Measurements from ENCODE around the gene NDST3. TPM values are rescaled to one million over a fixed set of nuclear protein-coding genes. Genes with fewer than 3 reads are reported as not detected.

NDST3 gene
- total RNA-seq, 1 experiment from 2014 or later, result 0.70 TPM

DNA sequence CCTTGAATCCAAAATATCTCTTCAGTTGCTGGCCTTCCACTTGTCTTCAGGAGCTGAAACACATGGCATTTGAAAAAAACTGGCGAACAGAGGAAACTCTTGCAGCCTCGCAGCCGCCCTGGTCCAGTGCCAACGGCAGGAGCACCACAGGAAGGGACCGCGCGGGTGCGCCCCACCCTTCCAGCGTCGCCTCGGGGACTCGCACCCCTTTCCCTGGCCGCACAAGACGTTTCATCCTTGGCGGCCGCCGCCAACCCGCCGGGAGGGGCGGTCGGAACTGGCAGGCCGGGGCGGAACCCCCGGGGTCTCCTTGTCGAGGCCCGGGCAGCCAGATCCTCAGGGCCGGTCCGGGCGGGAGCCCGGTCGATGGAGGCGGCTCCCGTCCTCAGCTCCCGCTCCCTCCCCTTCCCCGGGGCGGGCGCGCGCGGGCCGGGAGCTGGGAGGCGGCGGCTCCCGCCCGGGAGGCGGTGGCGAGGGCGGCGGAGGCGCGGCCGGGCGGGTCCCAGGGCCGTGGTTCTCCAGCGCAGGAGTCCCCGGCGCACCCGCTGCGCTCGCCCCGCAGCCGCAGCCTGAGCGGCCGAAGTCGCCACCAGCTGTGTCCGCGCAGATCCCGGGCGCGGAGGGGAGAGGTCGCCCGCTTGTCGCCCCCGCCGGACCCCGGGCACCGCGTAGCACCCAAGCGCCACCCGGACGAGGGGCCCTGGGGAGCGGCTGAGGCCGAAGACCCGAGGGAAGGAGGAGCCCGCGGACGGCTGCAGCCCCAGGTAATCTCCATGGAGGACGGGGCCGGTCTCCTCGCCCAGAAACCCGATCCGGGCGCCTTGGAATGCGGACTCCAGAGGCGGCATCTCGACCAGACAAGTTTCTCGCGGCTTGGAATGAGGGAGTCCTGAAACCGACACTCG, 886 bp upstream of the NDST3 start:
- peak; percentile 70 for DNase-seq
- no peak overlapping the region for H4K5ac ChIP-seq (ENCODE audit: insufficient read length, low read depth, low read length)

More for the DNA sequence above, 886 bp upstream of the NDST3 start:
- peaks cover 9 to 11% of the 10 kb centered on the region in 2 experiments for H3K4me1 Mint-ChIP-seq
- Histone ChIP-seq H3K79me1 (ENCODE audit: insufficient read depth, low read depth, low read length, poor library complexity, severe bottlenecking) (no peaks in the 10 kb centered on the region), H3K27ac (ENCODE audit: insufficient read length, low read depth, low read length) (no peak overlapping the region), H3K79me2 (ENCODE audit: insufficient read depth, low read length) (no peaks in the 10 kb centered on the region), H2AFZ (ENCODE audit: low read length) (no peak overlapping the region), H3K4ac (ENCODE audit: low read depth, low read length) (no peak overlapping the region), H3K27me3 (ENCODE audit: insufficient read depth, low read length) (no peaks in the 10 kb centered on the region), H4K91ac (ENCODE audit: insufficient read length, low read depth, low read length) (no peak overlapping the region), H3K9ac (ENCODE audit: extremely low read depth, insufficient read length, low read length) (peak overlapping the region; percentile 24), H4K8ac (replicated peaks; ENCODE audit: insufficient read length, low read depth, low read length) (no peak overlapping the region), H2BK15ac (ENCODE audit: low read depth, low read length) (no peak overlapping the region), H3K4me2 (ENCODE audit: insufficient read depth, insufficient read length, low read length) (peak overlapping the region; percentile 49), H2AK5ac (ENCODE audit: insufficient read length, low read length) (no peak overlapping the region), H4K20me1 (ENCODE audit: control insufficient read depth, insufficient read depth, insufficient read length) (no peaks in the 10 kb centered on the region), H3K23ac (ENCODE audit: insufficient read length, low read depth, low read length) (no peak overlapping the region), H2BK20ac (ENCODE audit: low read depth, low read length, poor library complexity, severe bottlenecking) (no peak overlapping the region), H2BK120ac (ENCODE audit: low read depth, low read length, poor library complexity, severe bottlenecking) (no peak overlapping the region), H2BK12ac (ENCODE audit: insufficient read length, low read depth, low read length) (no peak overlapping the region), H3K9me3 (ENCODE audit: control insufficient read depth, low read depth, low read length) (no peaks in the 10 kb centered on the region), H3K56ac (ENCODE audit: insufficient read length, low read depth, low read length) (no peak overlapping the region), H3K18ac (ENCODE audit: insufficient read length, low read depth, low read length) (no peak overlapping the region), H3K14ac (ENCODE audit: insufficient read depth, low read length) (peak overlapping the region; percentile 66), H3K23me2 (ENCODE audit: insufficient read length, low read depth, low read length, poor library complexity, severe bottlenecking) (no peaks in the 10 kb centered on the region), H3K4me1 (ENCODE audit: insufficient read depth, low read length) (no peaks in the 10 kb centered on the region; the same call in 1 of the 2 replicates), H2BK5ac (ENCODE audit: insufficient read length, low read length) (no peak overlapping the region), H3T11ph (ENCODE audit: low read length) (no peak overlapping the region)
- peak overlapping the region; percentile 73 to 92 for H3K4me3 Mint-ChIP-seq
- H3K9me3 Mint-ChIP-seq, result no peaks in the 10 kb centered on the region
- H3K36me3 Mint-ChIP-seq (ENCODE audit: insufficient read depth in 1 of 3, low read depth in 3 of 3), result no peaks in the 10 kb centered on the region
- H3K27me3 Mint-ChIP-seq (ENCODE audit: low read depth), result peaks cover 10% of the 10 kb centered on the region
- TF ChIP-seq, protein P1, sequence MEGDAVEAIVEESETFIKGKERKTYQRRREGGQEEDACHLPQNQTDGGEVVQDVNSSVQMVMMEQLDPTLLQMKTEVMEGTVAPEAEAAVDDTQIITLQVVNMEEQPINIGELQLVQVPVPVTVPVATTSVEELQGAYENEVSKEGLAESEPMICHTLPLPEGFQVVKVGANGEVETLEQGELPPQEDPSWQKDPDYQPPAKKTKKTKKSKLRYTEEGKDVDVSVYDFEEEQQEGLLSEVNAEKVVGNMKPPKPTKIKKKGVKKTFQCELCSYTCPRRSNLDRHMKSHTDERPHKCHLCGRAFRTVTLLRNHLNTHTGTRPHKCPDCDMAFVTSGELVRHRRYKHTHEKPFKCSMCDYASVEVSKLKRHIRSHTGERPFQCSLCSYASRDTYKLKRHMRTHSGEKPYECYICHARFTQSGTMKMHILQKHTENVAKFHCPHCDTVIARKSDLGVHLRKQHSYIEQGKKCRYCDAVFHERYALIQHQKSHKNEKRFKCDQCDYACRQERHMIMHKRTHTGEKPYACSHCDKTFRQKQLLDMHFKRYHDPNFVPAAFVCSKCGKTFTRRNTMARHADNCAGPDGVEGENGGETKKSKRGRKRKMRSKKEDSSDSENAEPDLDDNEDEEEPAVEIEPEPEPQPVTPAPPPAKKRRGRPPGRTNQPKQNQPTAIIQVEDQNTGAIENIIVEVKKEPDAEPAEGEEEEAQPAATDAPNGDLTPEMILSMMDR (conservative IDR thresholded peaks at IDR 0.05), result peak; percentile 23; the same call in 1 of the 3 replicates
- WGBS (ENCODE audit: extremely low coverage, insufficient read length, low lambda C conversion rate), result no CpG with 5 or more reads among the region's 100 CpGs
- H3K27ac Mint-ChIP-seq, result no peak overlapping the region
